Neural cell (in vitro differentiated cells): Measurements from ENCODE around the gene PPL. TPM values are rescaled to one million over a fixed set of nuclear protein-coding genes. Genes with fewer than 3 reads are reported as not detected.

ENCODE experiments used
- H2AFZ ChIP-seq: fragments of 200-600, 300-800 bp; sonication (generic), shearing (Covaris generic); 2 replicates; pipeline ENCODE4 v1.6.0; 2014; ENCODE audit warnings: low read depth, mild to moderate bottlenecking, antibody characterized with exemption, low read length, moderate library complexity
- H3F3A ChIP-seq: fragments of 200-600 bp; shearing (Covaris generic); 2 replicates; pipeline ENCODE4 v1.6.1; 2016; ENCODE audit warnings: mild to moderate bottlenecking, moderate library complexity, mixed read lengths, antibody characterized with exemption, low read length; ENCODE audit not compliant: insufficient read depth, poor library complexity, severe bottlenecking
- H3K27ac ChIP-seq: fragments of 200-600, 300-800 bp; sonication (generic), shearing (Covaris generic); 2 replicates; pipeline ENCODE4 v1.5.1; 2014; ENCODE audit warnings: mild to moderate bottlenecking, low read length, moderate library complexity
- H3K27me3 ChIP-seq: fragments of 300-800, 200-600 bp; sonication (generic), shearing (Covaris generic); 2 replicates; pipeline ENCODE4 v1.6.0; 2014; ENCODE audit warnings: mild to moderate bottlenecking, low read depth, low read length, moderate library complexity; ENCODE audit not compliant: insufficient read depth
- H3K36me3 ChIP-seq: fragments of 300-800, 200-600 bp; sonication (generic), shearing (Covaris generic); 2 replicates; pipeline ENCODE4 v1.5.1; 2014; ENCODE audit warnings: mild to moderate bottlenecking, antibody characterized with exemption, low read length, moderate library complexity; ENCODE audit not compliant: insufficient read depth
- H3K4me2 ChIP-seq: fragments of 300-800, 200-600 bp; sonication (generic), shearing (Covaris generic); 2 replicates; pipeline ENCODE4 v1.6.0; 2014; ENCODE audit warnings: mild to moderate bottlenecking, low read length
- H3K4me3 ChIP-seq: fragments of 300-800, 200-600 bp; sonication (generic), shearing (Covaris generic); 2 replicates; pipeline ENCODE4 v1.5.1; 2014; ENCODE audit warnings: mild to moderate bottlenecking, low read length, moderate library complexity
- H3K79me2 ChIP-seq: fragments of 200-600 bp; shearing (Covaris generic); replicated peaks from 2 replicates; pipeline ENCODE4 v1.6.0; 2014; ENCODE audit warnings: mild to moderate bottlenecking, low read length, moderate library complexity; ENCODE audit not compliant: insufficient read depth
- H3K9ac ChIP-seq: fragments of 300-800, 200-600 bp; sonication (generic), shearing (Covaris generic); 2 replicates; pipeline ENCODE4 v1.6.1; 2016; ENCODE audit warnings: mild to moderate bottlenecking, low read length, mixed read lengths
- H3K9me2 ChIP-seq: fragments of 200-600 bp; shearing (Covaris generic); 2 replicates; pipeline ENCODE4 v1.6.1; 2016; ENCODE audit warnings: mild to moderate bottlenecking, low read length, mixed read lengths; ENCODE audit not compliant: insufficient read depth
- H3K9me3 ChIP-seq: fragments of 200-600, 300-800 bp; sonication (generic), shearing (Covaris generic); 2 replicates; pipeline ENCODE4 v1.6.1; 2016; ENCODE audit warnings: mild to moderate bottlenecking, mixed run types, low read length, moderate library complexity, mixed read lengths
- H4K20me1 ChIP-seq: fragments of 200-600 bp; shearing (Covaris generic); 2 replicates; pipeline ENCODE4 v1.6.1; 2016; ENCODE audit warnings: mild to moderate bottlenecking, mixed run types; ENCODE audit not compliant: insufficient read depth
- CTCF ChIP-seq: fragments of 450-650 bp; IDR thresholded peaks from 2 replicates; pipeline ENCODE4 v1.5.1; 2014; ENCODE audit warnings: antibody characterized with exemption, mild to moderate bottlenecking, moderate library complexity; ENCODE audit not compliant: poor library complexity, severe bottlenecking
- EP300 ChIP-seq: fragments of 450-650 bp; conservative IDR thresholded peaks from 2 replicates; pipeline ENCODE4 v1.6.1; 2014; ENCODE audit warnings: antibody characterized with exemption, mild to moderate bottlenecking, moderate library complexity; ENCODE audit not compliant: poor library complexity, severe bottlenecking
- EZH2 ChIP-seq: fragments of 200-600, 300-800 bp; shearing (Covaris generic), sonication (generic); IDR thresholded peaks from 2 replicates; pipeline ENCODE4 v1.6.1; 2014; ENCODE audit warnings: antibody characterized with exemption, low read length, borderline replicate concordance, mild to moderate bottlenecking; ENCODE audit not compliant: insufficient read depth, poor library complexity, severe bottlenecking
- MXI1 ChIP-seq: fragments of 450-650 bp; conservative IDR thresholded peaks from 2 replicates; pipeline ENCODE4 v1.6.1; 2014; ENCODE audit warnings: antibody characterized with exemption, mild to moderate bottlenecking; ENCODE audit not compliant: poor library complexity, severe bottlenecking
- POLR2AphosphoS5 ChIP-seq: IDR thresholded peaks from 2 replicates; pipeline ENCODE4 v1.6.1; 2012
- RAD21 ChIP-seq: fragments of 450-650 bp; conservative IDR thresholded peaks from 2 replicates; pipeline ENCODE4 v1.6.1; 2014; ENCODE audit warnings: antibody characterized with exemption, mild to moderate bottlenecking, moderate library complexity
- SMC3 ChIP-seq: fragments of 450-650 bp; conservative IDR thresholded peaks from 2 replicates; pipeline ENCODE4 v1.6.1; 2014; ENCODE audit warnings: antibody characterized with exemption, mild to moderate bottlenecking, moderate library complexity; ENCODE audit not compliant: poor library complexity
- TAF1 ChIP-seq: IDR thresholded peaks from 2 replicates; pipeline ENCODE4 v1.6.1; 2012; ENCODE audit warnings: low read depth
- polyA plus RNA-seq: library from polyadenylated mRNA; depleted of rRNA; stranded (reverse); fragments of >200 nt; gene quantifications from 2 replicates; pipeline ENCODE4 v1.2.3, GENCODE V29; 2014
- TF ChIP-seq, protein P1 (sequence below): IDR thresholded peaks from 2 replicates; pipeline ENCODE4 v1.6.1; 2012; ENCODE audit warnings: borderline replicate concordance

The PPL gene
- polyA plus RNA-seq, 1 donor from 2014 or later: 0.81 TPM

GRCh38 chr16:4879049-4879448 is 57.9 kb downstream of the PPL start:
- no peaks in the 10 kb centered on the region for H3K79me2 ChIP-seq
- no peaks in the 10 kb centered on the region for H3K27me3 ChIP-seq
- no peak overlapping the region for H2AFZ ChIP-seq
- peaks cover 3% of the 10 kb centered on the region for H3K36me3 ChIP-seq
- no peaks in the 10 kb centered on the region for H3K9me3 ChIP-seq
- H4K20me1 ChIP-seq: no peaks in the 10 kb centered on the region
- H3K9me2 ChIP-seq: no peaks in the 10 kb centered on the region
- no peaks in the 10 kb centered on the region for H3F3A ChIP-seq
- H3K9ac ChIP-seq: no peak overlapping the region
- H3K4me2 ChIP-seq: no peak overlapping the region
- no peak overlapping the region for H3K4me3 ChIP-seq
- TF ChIP-seq EZH2 (no peak), CTCF (no peak), MXI1 (no peak), POLR2AphosphoS5 (no peak), TAF1 (no peak), EP300 (no peak), RAD21 (no peak), SMC3 (no peak)
- TF ChIP-seq, protein P1, sequence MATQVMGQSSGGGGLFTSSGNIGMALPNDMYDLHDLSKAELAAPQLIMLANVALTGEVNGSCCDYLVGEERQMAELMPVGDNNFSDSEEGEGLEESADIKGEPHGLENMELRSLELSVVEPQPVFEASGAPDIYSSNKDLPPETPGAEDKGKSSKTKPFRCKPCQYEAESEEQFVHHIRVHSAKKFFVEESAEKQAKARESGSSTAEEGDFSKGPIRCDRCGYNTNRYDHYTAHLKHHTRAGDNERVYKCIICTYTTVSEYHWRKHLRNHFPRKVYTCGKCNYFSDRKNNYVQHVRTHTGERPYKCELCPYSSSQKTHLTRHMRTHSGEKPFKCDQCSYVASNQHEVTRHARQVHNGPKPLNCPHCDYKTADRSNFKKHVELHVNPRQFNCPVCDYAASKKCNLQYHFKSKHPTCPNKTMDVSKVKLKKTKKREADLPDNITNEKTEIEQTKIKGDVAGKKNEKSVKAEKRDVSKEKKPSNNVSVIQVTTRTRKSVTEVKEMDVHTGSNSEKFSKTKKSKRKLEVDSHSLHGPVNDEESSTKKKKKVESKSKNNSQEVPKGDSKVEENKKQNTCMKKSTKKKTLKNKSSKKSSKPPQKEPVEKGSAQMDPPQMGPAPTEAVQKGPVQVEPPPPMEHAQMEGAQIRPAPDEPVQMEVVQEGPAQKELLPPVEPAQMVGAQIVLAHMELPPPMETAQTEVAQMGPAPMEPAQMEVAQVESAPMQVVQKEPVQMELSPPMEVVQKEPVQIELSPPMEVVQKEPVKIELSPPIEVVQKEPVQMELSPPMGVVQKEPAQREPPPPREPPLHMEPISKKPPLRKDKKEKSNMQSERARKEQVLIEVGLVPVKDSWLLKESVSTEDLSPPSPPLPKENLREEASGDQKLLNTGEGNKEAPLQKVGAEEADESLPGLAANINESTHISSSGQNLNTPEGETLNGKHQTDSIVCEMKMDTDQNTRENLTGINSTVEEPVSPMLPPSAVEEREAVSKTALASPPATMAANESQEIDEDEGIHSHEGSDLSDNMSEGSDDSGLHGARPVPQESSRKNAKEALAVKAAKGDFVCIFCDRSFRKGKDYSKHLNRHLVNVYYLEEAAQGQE: no peak
- no peak overlapping the region for H3K27ac ChIP-seq

DNA sequence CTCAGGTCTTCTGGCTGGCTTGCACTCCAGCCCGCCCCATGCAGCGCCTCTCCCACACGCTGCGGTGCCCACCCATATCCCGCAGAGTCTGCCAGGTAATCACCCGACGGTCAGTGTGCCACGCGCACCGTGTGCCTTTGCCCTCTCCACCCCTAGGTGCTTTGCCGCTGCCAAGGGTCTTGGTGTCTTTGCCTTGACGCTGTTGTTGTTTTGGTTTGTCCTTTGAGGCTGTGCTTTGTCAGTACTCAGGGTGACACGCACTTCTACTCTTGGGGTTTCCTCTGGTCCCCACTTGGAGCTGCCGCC is 59.6 kb downstream of the PPL start:
- H2AFZ ChIP-seq: no peak overlapping the region
- no peak overlapping the region for H3K4me2 ChIP-seq
- no peak overlapping the region for H3K9ac ChIP-seq
- H3K27ac ChIP-seq: no peak overlapping the region
- H3K9me2 ChIP-seq: no peaks in the 10 kb centered on the region
- H3F3A ChIP-seq: no peaks in the 10 kb centered on the region
- H3K27me3 ChIP-seq: no peaks in the 10 kb centered on the region
- peaks cover 3% of the 10 kb centered on the region for H3K36me3 ChIP-seq
- H4K20me1 ChIP-seq: no peaks in the 10 kb centered on the region
- H3K9me3 ChIP-seq: no peaks in the 10 kb centered on the region
- no peaks in the 10 kb centered on the region for H3K79me2 ChIP-seq
- TF ChIP-seq RAD21 (no peak), SMC3 (no peak), CTCF (no peak), EP300 (no peak)
- H3K4me3 ChIP-seq: no peak overlapping the region
